T-helper 17 cell (primary cell): ENCODE results near the gene BRI3. TPM values are rescaled to one million over a fixed set of nuclear protein-coding genes. Genes with fewer than 3 reads are reported as not detected.

ENCODE experiments used
- ATAC-seq: fragments of 150-1000 bp; cut with Tn5 transposase; 2 replicates; pipeline ENCODE4 v1.10.0; 2021; ENCODE audit warnings: mild to moderate bottlenecking, moderate library complexity
- DNase-seq, 3 donors: peaks; one replicate each; pipeline versions ENCODE4 v3.0.0 to v3.0.0-alpha.2; 2020 to 2021
- H3K9me3 ChIP-seq: one replicate; pipeline ENCODE4 v1.7.0; 2013; ENCODE audit warnings: low read length, mild to moderate bottlenecking; ENCODE audit not compliant: control insufficient read depth, poor library complexity, severe bottlenecking
- H3K27ac Mint-ChIP-seq: one replicate; pipeline ENCODE4 v1.8.0; 2022; ENCODE audit warnings: mild to moderate bottlenecking, moderate library complexity, mixed read lengths
- H3K27me3 Mint-ChIP-seq: one replicate; pipeline ENCODE4 v1.8.0; 2022; ENCODE audit warnings: mixed read lengths
- H3K36me3 Mint-ChIP-seq: one replicate; pipeline ENCODE4 v1.8.0; 2022; ENCODE audit warnings: low read depth, mixed read lengths
- H3K4me1 Mint-ChIP-seq: one replicate; pipeline ENCODE4 v1.8.0; 2022; ENCODE audit warnings: mild to moderate bottlenecking, mixed read lengths
- H3K4me3 Mint-ChIP-seq: one replicate; pipeline ENCODE4 v1.8.0; 2022; ENCODE audit warnings: mild to moderate bottlenecking, moderate library complexity, mixed read lengths
- total RNA-seq, 4 donors: library from RNA in 2 of 4; stranded (reverse) in 2 of 4; gene quantifications; one replicate each; pipeline ENCODE4 v1.2.3 and lab custom pipeline; 2022 to 2026

The BRI3 gene
- total RNA-seq, 2 donors from 2014 or later, result 67.1 to 77.1 TPM

- no peak for ATAC-seq
- peaks cover 8% of the 10 kb centered on the region for H3K27me3 Mint-ChIP-seq
- no peak overlapping the region for H3K27ac Mint-ChIP-seq
- H3K36me3 Mint-ChIP-seq, result peaks cover 3% of the 10 kb centered on the region
- H3K4me1 Mint-ChIP-seq, result peaks cover 3% of the 10 kb centered on the region
- DNase-seq, result no peak
- H3K4me3 Mint-ChIP-seq, result no peak overlapping the region
- H3K9me3 ChIP-seq, result no peaks in the 10 kb centered on the region
Measured at GRCh38 chr7:98339043-98339442, 57.6 kb downstream of the BRI3 start.

- H3K4me3 Mint-ChIP-seq, result no peak overlapping the region
- H3K36me3 Mint-ChIP-seq, result no peaks in the 10 kb centered on the region
- no peaks in the 10 kb centered on the region for H3K9me3 ChIP-seq
- ATAC-seq (no peak), DNase-seq (no peak)
- H3K27ac Mint-ChIP-seq, result no peak overlapping the region
- no peaks in the 10 kb centered on the region for H3K27me3 Mint-ChIP-seq
- H3K4me1 Mint-ChIP-seq, result no peaks in the 10 kb centered on the region
Measured at GRCh38 chr7:98341106-98341505, 59.6 kb downstream of the BRI3 start.

Other genes with a start within 250 kb of the BRI3 start
- gene LMTK2, start 174.8 kb upstream of the BRI3 start, total RNA-seq, result 10 to 100 TPM; 16.6 to 35.0 TPM
- not detected for gene BHLHA15, start 70.2 kb upstream of the BRI3 start, total RNA-seq
- 100 to 1,000 TPM in 1 of 2 donors, 10 to 100 TPM in 1; 76.5 to 100 TPM for gene TECPR1, start 29.5 kb upstream of the BRI3 start, total RNA-seq
- gene BAIAP2L1, start 119.4 kb downstream of the BRI3 start, total RNA-seq, result under 1 TPM; 0.55 to 0.82 TPM